MCF 10A (cell line): ENCODE measurements around the gene GPR35. TPM values are rescaled to one million over a fixed set of nuclear protein-coding genes. Genes with fewer than 3 reads are reported as not detected.

Source experiments
- BruUV-seq: library from RNA; stranded (reverse); fragments of 400-500 nt; replicated peaks from 2 replicates; lab custom pipeline; 2021; lab: Mats Ljungman, UMichigan
- CTCF ChIA-PET: fragments of 300-600 bp; sonication (Branson Sonifier 250); formaldehyde crosslinking; extraction: SDS; loops from one replicate; lab custom pipeline; 2021; ENCODE audit warnings: antibody characterized with exemption, inconsistent platforms; lab: Yijun Ruan, JAX
- POLR2A ChIA-PET: fragments of 300-600, 350-650 bp; sonication (Branson Sonifier 250); formaldehyde crosslinking; extraction: SDS; loops from one replicate; lab custom pipeline; 2020; ENCODE audit warnings: antibody characterized with exemption, inconsistent platforms; lab: Yijun Ruan, JAX
- DNase-seq: peaks from one replicate; pipeline ENCODE4 v3.0.0-alpha.2; 2018; ENCODE audit not compliant: unreplicated experiment
- H3K27ac Mint-ChIP-seq: one replicate; pipeline ENCODE4 v1.8.0; 2022; ENCODE audit warnings: mild to moderate bottlenecking, low read depth, mixed read lengths; ENCODE audit not compliant: unreplicated experiment
- H3K27me3 Mint-ChIP-seq: one replicate; pipeline ENCODE4 v1.8.0; 2022; ENCODE audit warnings: mixed read lengths; ENCODE audit not compliant: insufficient read depth, unreplicated experiment
- H3K36me3 Mint-ChIP-seq: one replicate; pipeline ENCODE4 v1.8.0; 2022; ENCODE audit warnings: mild to moderate bottlenecking, moderate library complexity, mixed read lengths; ENCODE audit not compliant: insufficient read depth, unreplicated experiment
- H3K4me1 Mint-ChIP-seq: one replicate; pipeline ENCODE4 v1.8.0; 2022; ENCODE audit warnings: mixed read lengths; ENCODE audit not compliant: insufficient read depth, unreplicated experiment
- H3K4me3 Mint-ChIP-seq: one replicate; pipeline ENCODE4 v1.8.0; 2022; ENCODE audit warnings: mild to moderate bottlenecking, moderate library complexity, mixed read lengths; ENCODE audit not compliant: unreplicated experiment
- H3K9me3 Mint-ChIP-seq: one replicate; pipeline ENCODE4 v1.8.0; 2022; ENCODE audit warnings: mixed read lengths; ENCODE audit not compliant: unreplicated experiment
- CTCF ChIP-seq: fragments of 200-600 bp; IDR thresholded peaks from one replicate; pipeline ENCODE4 v1.8.0; 2022; ENCODE audit warnings: antibody characterized with exemption, mild to moderate bottlenecking; ENCODE audit not compliant: unreplicated experiment
- intact Hi-C: fragments of 100-400 bp; cut with micrococcal nuclease; formaldehyde crosslinking; loops from 2 replicates; pipeline ENCODE4 v1.14.1; 2022
- total RNA-seq: library from RNA; stranded (reverse); gene quantifications from 2 replicates; pipeline ENCODE4 v1.2.3, GENCODE V29; 2022

The GPR35 gene
- total RNA-seq, 1 experiment from 2014 or later, result 0.42 TPM

GRCh38 chr2:240640939-240641338, 15.7 kb downstream of the GPR35 start:
- H3K27me3 Mint-ChIP-seq, result peaks cover 40% of the 10 kb centered on the region
- no peaks in the 10 kb centered on the region for H3K36me3 Mint-ChIP-seq
- no peaks in the 10 kb centered on the region for H3K4me1 Mint-ChIP-seq
- no peak overlapping the region for H3K27ac Mint-ChIP-seq
- no peak overlapping the region for H3K4me3 Mint-ChIP-seq
- DNase-seq, result no peak
- no peak for TF ChIP-seq CTCF
- BruUV-seq, result no TSS peak
- POLR2A ChIA-PET, result no interaction called here
- no peaks in the 10 kb centered on the region for H3K9me3 Mint-ChIP-seq
- CTCF ChIA-PET, result interaction anchor here (0.7 kb wide), 2 partner anchors 141 to 1564 kb away, joined by 3 read pairs; no protein-coding TSS in a partner anchor
- intact Hi-C loops, result no loop called here

GRCh38 chr2:240642061-240642805, 17.0 kb downstream of the GPR35 start:
- intact Hi-C loops, result no loop called here
- POLR2A ChIA-PET, result no interaction called here
- TF ChIP-seq CTCF, result no peak
- peaks cover 49% of the 10 kb centered on the region for H3K27me3 Mint-ChIP-seq
- H3K4me3 Mint-ChIP-seq, result no peak overlapping the region
- no peak for DNase-seq
- no TSS peak for BruUV-seq
- H3K9me3 Mint-ChIP-seq, result no peaks in the 10 kb centered on the region
- H3K4me1 Mint-ChIP-seq, result no peaks in the 10 kb centered on the region
- H3K27ac Mint-ChIP-seq, result no peak overlapping the region
- H3K36me3 Mint-ChIP-seq, result no peaks in the 10 kb centered on the region
- CTCF ChIA-PET, result no interaction called here

- no peak for TF ChIP-seq CTCF
- CTCF ChIA-PET, result no interaction called here
- no TSS peak for BruUV-seq
- POLR2A ChIA-PET, result no interaction called here
- no peaks in the 10 kb centered on the region for H3K4me1 Mint-ChIP-seq
- no peak overlapping the region for H3K4me3 Mint-ChIP-seq
- DNase-seq, result no peak
- H3K9me3 Mint-ChIP-seq, result no peaks in the 10 kb centered on the region
- H3K27ac Mint-ChIP-seq, result no peak overlapping the region
- peaks cover 54% of the 10 kb centered on the region for H3K27me3 Mint-ChIP-seq
- H3K36me3 Mint-ChIP-seq, result no peaks in the 10 kb centered on the region
- intact Hi-C loops, result no loop called here
Observed at GRCh38 chr2:240642806-240643092, 17.5 kb downstream of the GPR35 start.

GRCh38 chr2:240643093-240643810, 18.0 kb downstream of the GPR35 start:
- H3K27me3 Mint-ChIP-seq, result peaks cover 59% of the 10 kb centered on the region
- no peaks in the 10 kb centered on the region for H3K4me1 Mint-ChIP-seq
- H3K9me3 Mint-ChIP-seq, result no peaks in the 10 kb centered on the region
- POLR2A ChIA-PET, result no interaction called here
- CTCF ChIA-PET, result no interaction called here
- H3K27ac Mint-ChIP-seq, result no peak overlapping the region
- TF ChIP-seq CTCF, result no peak
- no TSS peak for BruUV-seq
- intact Hi-C loops, result no loop called here
- no peak for DNase-seq
- no peaks in the 10 kb centered on the region for H3K36me3 Mint-ChIP-seq
- no peak overlapping the region for H3K4me3 Mint-ChIP-seq
